ENCODE measurements around the gene RBM38. TPM values are rescaled to one million over a fixed set of nuclear protein-coding genes. Genes with fewer than 3 reads are reported as not detected.
A peak's percentile ranks its signal among the peaks of the same experiment; 100 is the strongest.

The RBM38 gene
- total and polyA plus RNA-seq, 2 of the 13 experiments (the other 11 are each of a cell fraction or from before 2014, with no cell fraction given): 24.2 to 34.2 TPM

DNA sequence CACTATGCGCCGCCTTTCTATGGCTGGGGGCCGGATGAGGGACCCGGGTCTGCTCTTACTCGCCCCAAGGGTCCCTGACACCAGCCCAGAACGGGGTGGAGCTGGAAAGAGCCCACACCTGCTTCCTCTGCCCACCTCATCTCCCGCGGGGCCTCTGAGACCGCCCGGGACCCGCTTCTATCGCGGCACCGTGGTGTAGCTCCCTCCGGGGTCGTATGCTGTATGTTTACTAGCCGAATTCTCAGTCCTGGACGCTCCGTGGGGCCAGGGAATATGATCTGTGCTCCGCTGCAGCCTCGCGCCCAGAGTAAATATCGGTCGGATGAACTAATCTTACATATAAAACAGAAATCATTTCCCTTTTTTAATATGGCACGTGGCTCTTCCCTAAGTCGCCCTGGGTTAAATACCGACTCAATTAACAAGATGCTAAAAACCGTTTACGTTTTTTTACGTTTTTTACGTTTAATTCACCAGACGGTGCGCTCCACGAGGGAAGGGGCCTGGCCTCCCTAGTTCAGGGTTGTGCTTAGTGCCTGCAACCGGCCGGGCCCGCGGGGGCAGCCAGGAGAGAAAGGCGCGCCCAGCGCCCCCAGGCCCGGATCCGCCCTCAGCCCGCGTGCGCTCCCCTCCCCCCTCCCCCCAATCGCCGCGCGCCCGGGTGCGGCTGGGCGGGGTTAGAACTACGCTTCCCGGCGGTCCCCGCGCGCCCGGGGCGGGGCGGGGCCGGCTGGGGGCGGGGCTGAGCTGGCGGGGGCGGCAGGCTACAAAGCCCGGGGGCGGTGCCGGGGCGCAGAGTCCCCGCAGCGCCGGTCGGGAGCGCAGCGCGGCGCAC, at the start of gene RBM38 (continued):
- TF ChIP-seq, protein P1, sequence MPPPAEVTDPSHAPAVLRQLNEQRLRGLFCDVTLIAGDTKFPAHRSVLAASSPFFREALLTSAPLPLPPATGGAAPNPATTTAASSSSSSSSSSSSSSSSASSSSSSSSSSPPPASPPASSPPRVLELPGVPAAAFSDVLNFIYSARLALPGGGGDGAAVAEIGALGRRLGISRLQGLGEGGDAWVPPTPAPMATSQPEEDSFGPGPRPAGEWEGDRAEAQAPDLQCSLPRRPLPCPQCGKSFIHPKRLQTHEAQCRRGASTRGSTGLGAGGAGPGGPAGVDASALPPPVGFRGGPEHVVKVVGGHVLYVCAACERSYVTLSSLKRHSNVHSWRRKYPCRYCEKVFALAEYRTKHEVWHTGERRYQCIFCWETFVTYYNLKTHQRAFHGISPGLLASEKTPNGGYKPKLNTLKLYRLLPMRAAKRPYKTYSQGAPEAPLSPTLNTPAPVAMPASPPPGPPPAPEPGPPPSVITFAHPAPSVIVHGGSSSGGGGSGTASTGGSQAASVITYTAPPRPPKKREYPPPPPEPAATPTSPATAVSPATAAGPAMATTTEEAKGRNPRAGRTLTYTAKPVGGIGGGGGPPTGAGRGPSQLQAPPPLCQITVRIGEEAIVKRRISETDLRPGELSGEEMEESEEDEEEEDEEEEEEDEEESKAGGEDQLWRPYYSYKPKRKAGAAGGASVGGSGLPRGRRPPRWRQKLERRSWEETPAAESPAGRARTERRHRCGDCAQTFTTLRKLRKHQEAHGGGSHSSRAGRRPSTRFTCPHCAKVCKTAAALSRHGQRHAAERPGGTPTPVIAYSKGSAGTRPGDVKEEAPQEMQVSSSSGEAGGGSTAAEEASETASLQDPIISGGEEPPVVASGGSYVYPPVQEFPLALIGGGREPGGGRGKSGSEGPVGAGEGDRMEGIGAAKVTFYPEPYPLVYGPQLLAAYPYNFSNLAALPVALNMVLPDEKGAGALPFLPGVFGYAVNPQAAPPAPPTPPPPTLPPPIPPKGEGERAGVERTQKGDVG (CRISPR knock-in tag; IDR thresholded peaks at IDR 0.05; ENCODE audit: borderline replicate concordance): peak; percentile 89; the same call in 1 of the 2 replicates
- no peak for TF ChIP-seq EZH2 (conservative IDR thresholded peaks at IDR 0.05; ENCODE audit: low read depth, low read length)
- 0 out of 2 replicates have a peak, but pooled peaks have one; percentile 67 for TF ChIP-seq ZSCAN31 (CRISPR knock-in tag; IDR thresholded peaks at IDR 0.05; ENCODE audit: low read depth)
- no peak for TF ChIP-seq JDP2 (CRISPR knock-in tag; IDR thresholded peaks at IDR 0.05; ENCODE audit: borderline replicate concordance)
- TF ChIP-seq, protein P2, sequence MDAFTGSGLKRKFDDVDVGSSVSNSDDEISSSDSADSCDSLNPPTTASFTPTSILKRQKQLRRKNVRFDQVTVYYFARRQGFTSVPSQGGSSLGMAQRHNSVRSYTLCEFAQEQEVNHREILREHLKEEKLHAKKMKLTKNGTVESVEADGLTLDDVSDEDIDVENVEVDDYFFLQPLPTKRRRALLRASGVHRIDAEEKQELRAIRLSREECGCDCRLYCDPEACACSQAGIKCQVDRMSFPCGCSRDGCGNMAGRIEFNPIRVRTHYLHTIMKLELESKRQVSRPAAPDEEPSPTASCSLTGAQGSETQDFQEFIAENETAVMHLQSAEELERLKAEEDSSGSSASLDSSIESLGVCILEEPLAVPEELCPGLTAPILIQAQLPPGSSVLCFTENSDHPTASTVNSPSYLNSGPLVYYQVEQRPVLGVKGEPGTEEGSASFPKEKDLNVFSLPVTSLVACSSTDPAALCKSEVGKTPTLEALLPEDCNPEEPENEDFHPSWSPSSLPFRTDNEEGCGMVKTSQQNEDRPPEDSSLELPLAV (CRISPR knock-in tag; conservative IDR thresholded peaks at IDR 0.05; ENCODE audit: low read depth): no peak
- peak; percentile 37; the same call in 1 of the 2 replicates for TF ChIP-seq CHD2 (IDR thresholded peaks at IDR 0.05; ENCODE audit: low read depth, low read length)
- TF ChIP-seq SAP130 (CRISPR knock-in tag; IDR thresholded peaks at IDR 0.05; ENCODE audit: low read depth): peak; percentile 36; the same call in 1 of the 2 replicates
- TF ChIP-seq ZNF350 (CRISPR knock-in tag; IDR thresholded peaks at IDR 0.05; ENCODE audit: borderline replicate concordance, low read depth): 0 out of 2 replicates have a peak, but pooled peaks have one; percentile 26
- peak; percentile 59; the same call in 1 of the 2 replicates for TF ChIP-seq NKX3-1 (CRISPR knock-in tag; IDR thresholded peaks at IDR 0.05)
- TF ChIP-seq ZEB1 (IDR thresholded peaks at IDR 0.05; ENCODE audit: insufficient replicate concordance, low read depth): no peak
- TF ChIP-seq SP4 (CRISPR knock-in tag; IDR thresholded peaks at IDR 0.05): peak; percentile 82
- TF ChIP-seq ZNF564 (CRISPR knock-in tag; IDR thresholded peaks at IDR 0.05): no peak
- TF ChIP-seq ZNF839 (CRISPR knock-in tag; IDR thresholded peaks at IDR 0.05; ENCODE audit: borderline replicate concordance): peak; percentile 63; the same call in 1 of the 2 replicates
- peak; percentile 30 for TF ChIP-seq YY1 (IDR thresholded peaks at IDR 0.05; ENCODE audit: insufficient read depth, insufficient replicate concordance, low read depth, low read length)
- TF ChIP-seq, protein P3, sequence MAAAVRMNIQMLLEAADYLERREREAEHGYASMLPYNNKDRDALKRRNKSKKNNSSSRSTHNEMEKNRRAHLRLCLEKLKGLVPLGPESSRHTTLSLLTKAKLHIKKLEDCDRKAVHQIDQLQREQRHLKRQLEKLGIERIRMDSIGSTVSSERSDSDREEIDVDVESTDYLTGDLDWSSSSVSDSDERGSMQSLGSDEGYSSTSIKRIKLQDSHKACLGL (CRISPR knock-in tag; IDR thresholded peaks at IDR 0.05): 0 out of 2 replicates have a peak, but pooled peaks have one; percentile 15
- no peak for TF ChIP-seq ERF (CRISPR knock-in tag; IDR thresholded peaks at IDR 0.05)
- peak; percentile 21 for TF ChIP-seq U2AF1 (optimal IDR thresholded peaks at IDR 0.05; ENCODE audit: low read depth, low read length)
- TF ChIP-seq GZF1 (CRISPR knock-in tag; IDR thresholded peaks at IDR 0.05): no peak
- TF ChIP-seq RXRB (CRISPR knock-in tag; IDR thresholded peaks at IDR 0.05; ENCODE audit: borderline replicate concordance): no peak
- TF ChIP-seq, protein P4, sequence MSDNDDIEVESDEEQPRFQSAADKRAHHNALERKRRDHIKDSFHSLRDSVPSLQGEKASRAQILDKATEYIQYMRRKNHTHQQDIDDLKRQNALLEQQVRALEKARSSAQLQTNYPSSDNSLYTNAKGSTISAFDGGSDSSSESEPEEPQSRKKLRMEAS (IDR thresholded peaks at IDR 0.05): peak; percentile 72
- TF ChIP-seq BCL6 (CRISPR knock-in tag; IDR thresholded peaks at IDR 0.05): no peak
- TF ChIP-seq ZNF788 (CRISPR knock-in tag; IDR thresholded peaks at IDR 0.05; ENCODE audit: borderline replicate concordance): peak; percentile 25; the same call in 1 of the 2 replicates
- TF ChIP-seq ZNF235 (CRISPR knock-in tag; IDR thresholded peaks at IDR 0.05; ENCODE audit: borderline replicate concordance): peak; percentile 72; the same call in 1 of the 2 replicates
- peak; percentile 29; the same call in 1 of the 2 replicates for TF ChIP-seq SIN3A (IDR thresholded peaks at IDR 0.05; ENCODE audit: borderline replicate concordance, low read depth, low read length)
- TF ChIP-seq JUN (CRISPR knock-in tag; IDR thresholded peaks at IDR 0.05): no peak
